Esophagus muscularis mucosa (tissue), 4 donors: ENCODE measurements around the gene SDE2.

Experiments used
- CTCF ChIP-seq, 3 experiments: fragments of 200-600 bp in 2 of 3; fragments of 450-650 bp in 1 of 3; sonication (generic) in 2 of 3; IDR thresholded peaks; one replicate each; pipeline ENCODE4 v1.5.1; 2017 to 2019; ENCODE audit warnings: antibody characterized with exemption in 3 of 3, mild to moderate bottlenecking in 2 of 3, moderate library complexity in 1 of 3
- EP300 ChIP-seq: sonication (generic); formaldehyde crosslinking; IDR thresholded peaks from one replicate; pipeline ENCODE4 v1.6.1; 2017; ENCODE audit warnings: antibody characterized with exemption
- POLR2A ChIP-seq: fragments of 450-650 bp; IDR thresholded peaks from one replicate; pipeline ENCODE4 v1.6.1; 2017; ENCODE audit warnings: antibody characterized with exemption, moderate library complexity, mild to moderate bottlenecking, low read depth
- POLR2AphosphoS5 ChIP-seq, 2 donors: sonication (generic); formaldehyde crosslinking; IDR thresholded peaks; one replicate each; pipeline ENCODE4 v1.6.1; 2017; ENCODE audit warnings: antibody characterized with exemption in 2 of 2

GRCh38 chr1:225958041-225958440 is 41.1 kb downstream of the SDE2 start:
- TF ChIP-seq POLR2AphosphoS5 (IDR thresholded peaks at IDR 0.05) (no peak), EP300 (no peak), CTCF (IDR thresholded peaks at IDR 0.05) (no peak), POLR2A (no peak)
